ENCODE results near the gene PTPRT. TPM values are rescaled to one million over a fixed set of nuclear protein-coding genes. Genes with fewer than 3 reads are reported as not detected.

The PTPRT gene
- total RNA-seq, 1 experiment from 2014 or later, result not detected

- no peaks in the 10 kb centered on the region for H3K4me1 ChIP-seq (ENCODE audit: control insufficient read depth, insufficient read depth, low read length)
- BruUV-seq (replicated peaks), result no TSS peak
- no peak overlapping the region for H3K27ac ChIP-seq (ENCODE audit: low read length)
- intact Hi-C loops (cut with micrococcal nuclease; ENCODE audit: unreplicated experiment), result no loop called here
- H3K9me3 ChIP-seq (ENCODE audit: control insufficient read depth, insufficient read depth, low read depth, low read length), result no peaks in the 10 kb centered on the region
- ChIA-PET CTCF (no interaction called here), POLR2A (no interaction called here)
- ATAC-seq (no peak), DNase-seq (ENCODE audit: low read depth, low spot score) (no peak)
- H3K4me3 ChIP-seq (ENCODE audit: low read depth in 2 of 2, low read length in 2 of 2), result no peak overlapping the region
- H3K27me3 ChIP-seq (ENCODE audit: control insufficient read depth, insufficient read depth, low read length), result no peaks in the 10 kb centered on the region
- in situ Hi-C loops (cut with HindIII; ENCODE audit: low pct_unique_long_range_greater_than_20kb, low sequenced_read_pairs), result no loop called here
- no peaks in the 10 kb centered on the region for H3K36me3 ChIP-seq (ENCODE audit: control insufficient read depth, insufficient read depth, low read length)
- TF ChIP-seq, protein P1, sequence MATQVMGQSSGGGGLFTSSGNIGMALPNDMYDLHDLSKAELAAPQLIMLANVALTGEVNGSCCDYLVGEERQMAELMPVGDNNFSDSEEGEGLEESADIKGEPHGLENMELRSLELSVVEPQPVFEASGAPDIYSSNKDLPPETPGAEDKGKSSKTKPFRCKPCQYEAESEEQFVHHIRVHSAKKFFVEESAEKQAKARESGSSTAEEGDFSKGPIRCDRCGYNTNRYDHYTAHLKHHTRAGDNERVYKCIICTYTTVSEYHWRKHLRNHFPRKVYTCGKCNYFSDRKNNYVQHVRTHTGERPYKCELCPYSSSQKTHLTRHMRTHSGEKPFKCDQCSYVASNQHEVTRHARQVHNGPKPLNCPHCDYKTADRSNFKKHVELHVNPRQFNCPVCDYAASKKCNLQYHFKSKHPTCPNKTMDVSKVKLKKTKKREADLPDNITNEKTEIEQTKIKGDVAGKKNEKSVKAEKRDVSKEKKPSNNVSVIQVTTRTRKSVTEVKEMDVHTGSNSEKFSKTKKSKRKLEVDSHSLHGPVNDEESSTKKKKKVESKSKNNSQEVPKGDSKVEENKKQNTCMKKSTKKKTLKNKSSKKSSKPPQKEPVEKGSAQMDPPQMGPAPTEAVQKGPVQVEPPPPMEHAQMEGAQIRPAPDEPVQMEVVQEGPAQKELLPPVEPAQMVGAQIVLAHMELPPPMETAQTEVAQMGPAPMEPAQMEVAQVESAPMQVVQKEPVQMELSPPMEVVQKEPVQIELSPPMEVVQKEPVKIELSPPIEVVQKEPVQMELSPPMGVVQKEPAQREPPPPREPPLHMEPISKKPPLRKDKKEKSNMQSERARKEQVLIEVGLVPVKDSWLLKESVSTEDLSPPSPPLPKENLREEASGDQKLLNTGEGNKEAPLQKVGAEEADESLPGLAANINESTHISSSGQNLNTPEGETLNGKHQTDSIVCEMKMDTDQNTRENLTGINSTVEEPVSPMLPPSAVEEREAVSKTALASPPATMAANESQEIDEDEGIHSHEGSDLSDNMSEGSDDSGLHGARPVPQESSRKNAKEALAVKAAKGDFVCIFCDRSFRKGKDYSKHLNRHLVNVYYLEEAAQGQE (IDR thresholded peaks at IDR 0.05; ENCODE audit: insufficient read depth in 1 of 2, low read depth in 2 of 2, low read length in 1 of 2), result no peak
- TF ChIP-seq CTCF (IDR thresholded peaks at IDR 0.05), result no peak
- TF ChIP-seq TCF7L2 (IDR thresholded peaks at IDR 0.05; ENCODE audit: low read depth, low read length), result no peak
- no peak for TF ChIP-seq SIN3A (IDR thresholded peaks at IDR 0.05; ENCODE audit: borderline replicate concordance, insufficient read depth, low read depth, low read length)
- TF ChIP-seq POLR2AphosphoS5 (IDR thresholded peaks at IDR 0.05; ENCODE audit: low read depth, low read length), result no peak
These were observed 1137.8 kb downstream of the PTPRT start for GRCh38 chr20:42051921-42052320.

DNA sequence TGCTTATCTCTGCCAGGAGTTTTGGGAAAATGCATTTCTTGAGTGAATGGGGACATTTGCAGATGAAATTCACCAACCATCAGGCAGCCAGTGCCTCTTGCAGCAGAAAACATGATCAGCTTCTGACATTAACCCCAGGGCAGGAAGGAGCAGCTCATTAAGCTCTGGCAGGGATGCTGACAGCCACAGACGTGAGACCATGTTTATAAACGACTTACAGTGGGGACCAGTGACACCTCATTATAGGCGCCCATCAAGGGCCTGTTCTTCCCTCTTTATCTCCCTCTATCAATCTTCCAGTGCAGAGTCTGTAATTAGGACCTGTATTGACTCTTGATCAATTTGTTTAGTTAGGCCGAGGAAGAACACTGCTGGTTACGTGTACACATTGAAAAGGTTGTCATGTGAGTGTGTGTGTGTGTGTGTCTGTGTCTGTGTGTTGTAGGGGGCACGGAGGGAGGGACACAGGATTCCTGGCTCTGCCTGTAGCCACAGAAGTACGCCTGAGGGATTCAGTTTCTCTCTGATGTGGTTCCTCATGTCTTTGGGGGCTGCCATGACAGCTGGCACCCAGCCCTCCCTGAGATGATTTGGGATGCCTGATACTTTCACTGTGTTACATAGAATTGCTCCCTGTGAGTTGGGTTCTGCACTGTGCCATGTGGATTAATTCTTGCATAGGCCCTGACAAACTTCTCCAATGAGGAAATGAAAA is 1143.2 kb downstream of the PTPRT start:
- POLR2A ChIA-PET, result no interaction called here
- Histone ChIP-seq H3K27ac (ENCODE audit: low read length) (no peak overlapping the region), H3K4me3 (ENCODE audit: low read depth in 2 of 2, low read length in 2 of 2) (no peak overlapping the region), H3K9me3 (ENCODE audit: control insufficient read depth, insufficient read depth, low read depth, low read length) (no peaks in the 10 kb centered on the region), H3K36me3 (ENCODE audit: control insufficient read depth, insufficient read depth, low read length) (no peaks in the 10 kb centered on the region), H3K27me3 (ENCODE audit: control insufficient read depth, insufficient read depth, low read length) (no peaks in the 10 kb centered on the region), H3K4me1 (ENCODE audit: control insufficient read depth, insufficient read depth, low read length) (no peaks in the 10 kb centered on the region)
- no peak for ATAC-seq
- TF ChIP-seq, protein P1 (IDR thresholded peaks at IDR 0.05; ENCODE audit: insufficient read depth in 1 of 2, low read depth in 2 of 2, low read length in 1 of 2), result no peak
- TF ChIP-seq SIN3A (IDR thresholded peaks at IDR 0.05; ENCODE audit: borderline replicate concordance, insufficient read depth, low read depth, low read length), result no peak
- no peak for TF ChIP-seq CTCF (IDR thresholded peaks at IDR 0.05)
- no peak for TF ChIP-seq POLR2AphosphoS5 (IDR thresholded peaks at IDR 0.05; ENCODE audit: low read depth, low read length)
- TF ChIP-seq TCF7L2 (IDR thresholded peaks at IDR 0.05; ENCODE audit: low read depth, low read length), result no peak
- BruUV-seq (replicated peaks), result no TSS peak
- in situ Hi-C loops (cut with HindIII; ENCODE audit: low pct_unique_long_range_greater_than_20kb, low sequenced_read_pairs) (no loop called here), intact Hi-C loops (cut with micrococcal nuclease; ENCODE audit: unreplicated experiment) (no loop called here)
- CTCF ChIA-PET, result no interaction called here
- DNase-seq (ENCODE audit: low read depth, low spot score), result no peak

Measured in Panc1 (cell line).